HepG2 (cell line): Measurements from ENCODE around the gene FGF7. TPM values are rescaled to one million over a fixed set of nuclear protein-coding genes. Genes with fewer than 3 reads are reported as not detected.

Source experiments
- ATAC-seq: fragments of 200-7000 bp; cut with Tn5 transposase; 3 replicates; pipeline ENCODE4 v1.9.1; 2020; ENCODE audit warnings: mild to moderate bottlenecking, moderate library complexity
- BruUV-seq: library from RNA; stranded (reverse); fragments of 400-500 nt; replicated peaks from 2 replicates; lab custom pipeline; 2021; lab: Mats Ljungman, UMichigan
- CTCF ChIA-PET: fragments of 300-600 bp; formaldehyde crosslinking; extraction: SDS; loops from one replicate; lab custom pipeline; 2021; ENCODE audit warnings: low total read pairs, inconsistent platforms, low intra/inter-chr PET ratio; lab: Yijun Ruan, JAX
- POLR2A ChIA-PET: fragments of 350-600 bp; sonication (Branson Sonifier 250); formaldehyde crosslinking; loops from one replicate; lab custom pipeline; 2020; ENCODE audit warnings: antibody characterized with exemption, inconsistent platforms; lab: Yijun Ruan, JAX
- DNase-seq: peaks from one replicate; pipeline ENCODE4 v3.0.0-alpha.2; 2015; ENCODE audit warnings: low spot score
- FAIRE-seq: peaks from 3 replicates; lab custom pipeline; 2011; peaks lifted over from hg19 to GRCh38; lab: Jason Lieb, UNC
- H2AFZ ChIP-seq: one replicate; pipeline ENCODE4 v1.6.1; 2011; ENCODE audit warnings: low read length, inconsistent platforms
- H3K27ac ChIP-seq: fragments of 300-600 bp; 3 replicates; pipeline ENCODE4 v1.8.0; 2011; ENCODE audit warnings: mixed run types, mild to moderate bottlenecking, mixed read lengths, low read length, inconsistent platforms; ENCODE audit not compliant: insufficient read depth; ENCODE audit errors: extremely low read length
- H3K27me3 ChIP-seq, 2 experiments: fragments of 200-600 bp in 1 of 2; 2 replicates in 1 of 2; 3 replicates in 1 of 2; pipeline versions ENCODE4 v1.6.0 to v1.8.0; 2011; ENCODE audit warnings: low read length in 2 of 2, mild to moderate bottlenecking in 2 of 2, moderate library complexity in 2 of 2, inconsistent platforms in 1 of 2; ENCODE audit not compliant: insufficient read depth in 2 of 2, control insufficient read depth in 1 of 2
- H3K36me3 ChIP-seq, 2 experiments: fragments of 200-600 bp in 1 of 2; replicated peaks in 1 of 2; 2 replicates in 1 of 2; 3 replicates in 1 of 2; pipeline versions ENCODE4 v1.5.1 to v1.8.0; 2011; ENCODE audit warnings: low read length in 2 of 2, inconsistent platforms in 1 of 2; ENCODE audit not compliant: insufficient read depth in 2 of 2, control insufficient read depth in 1 of 2
- H3K4me1 ChIP-seq: 2 replicates; pipeline ENCODE4 v1.5.1; 2012; ENCODE audit warnings: low read length, inconsistent platforms; ENCODE audit not compliant: insufficient read depth
- H3K4me2 ChIP-seq: 2 replicates; pipeline ENCODE4 v1.6.0; 2011; ENCODE audit warnings: low read depth, low read length, inconsistent platforms
- H3K4me3 ChIP-seq, 3 experiments: fragments of 200-600 bp in 1 of 3; sonication (generic), shearing (Covaris generic) in 1 of 3; replicated peaks in 1 of 3; 2 replicates each; pipeline ENCODE4 v1.5.1; 2011 to 2016; ENCODE audit warnings: low read length in 3 of 3, inconsistent platforms in 2 of 3, low read depth in 2 of 3, mild to moderate bottlenecking in 2 of 3, control low read depth in 1 of 3, mixed read lengths in 1 of 3; ENCODE audit not compliant: insufficient read depth in 1 of 3
- H3K79me2 ChIP-seq: one replicate; pipeline ENCODE4 v1.6.1; 2011; ENCODE audit warnings: low read length, inconsistent platforms; ENCODE audit not compliant: insufficient read depth
- H3K9ac ChIP-seq: 2 replicates; pipeline ENCODE4 v1.6.0; 2011; ENCODE audit warnings: mild to moderate bottlenecking, low read depth, low read length, inconsistent platforms; ENCODE audit not compliant: insufficient read depth
- H3K9me3 ChIP-seq: 2 replicates; pipeline ENCODE4 v1.5.1; 2012; ENCODE audit warnings: mild to moderate bottlenecking, low read length
- H4K20me1 ChIP-seq: 2 replicates; pipeline ENCODE4 v1.6.0; 2011; ENCODE audit warnings: inconsistent platforms, mild to moderate bottlenecking, low read length, moderate library complexity; ENCODE audit not compliant: insufficient read depth
- BCLAF1 ChIP-seq: fragments of 450-650 bp; IDR thresholded peaks from 2 replicates; pipeline ENCODE4 v1.6.1; 2017; ENCODE audit warnings: mild to moderate bottlenecking
- BRD4 ChIP-seq: sonication (generic); formaldehyde crosslinking; IDR thresholded peaks from 2 replicates; pipeline ENCODE4 v1.4.0; 2020; ENCODE audit warnings: missing genetic modification reagents
- HDAC1 ChIP-seq: sonication (generic); formaldehyde crosslinking; IDR thresholded peaks from 2 replicates; pipeline ENCODE4 v1.5.1; 2020; ENCODE audit warnings: mild to moderate bottlenecking, missing genetic modification reagents
- UBTF ChIP-seq: sonication (generic); formaldehyde crosslinking; IDR thresholded peaks from 2 replicates; pipeline ENCODE4 v1.4.0; 2020; ENCODE audit warnings: mild to moderate bottlenecking, missing genetic modification reagents
- ZFP91 ChIP-seq: sonication (generic); formaldehyde crosslinking; IDR thresholded peaks from 2 replicates; pipeline ENCODE4 v1.9.0; 2022; ENCODE audit warnings: missing genetic modification reagents, mild to moderate bottlenecking, borderline replicate concordance
- ZNF34 ChIP-seq: sonication (generic); formaldehyde crosslinking; IDR thresholded peaks from 2 replicates; pipeline ENCODE4 v1.4.0; 2020; ENCODE audit warnings: mild to moderate bottlenecking, missing genetic modification reagents, borderline replicate concordance
- ZNF547 ChIP-seq: sonication (generic); formaldehyde crosslinking; IDR thresholded peaks from 2 replicates; pipeline ENCODE4 v1.5.1; 2020; ENCODE audit warnings: mild to moderate bottlenecking, missing genetic modification reagents
- WGBS: methylation state at CpG from one replicate; pipeline ENCODE4 v1.1.6; 2017; ENCODE audit warnings: low lambda C conversion rate; 5-methylcytosine and 5-hydroxymethylcytosine counted together
- in situ Hi-C: cut with HindIII; loops from 2 replicates; pipeline ENCODE4 v1.10.0; 2017; ENCODE audit warnings: low pct_unique_long_range_greater_than_20kb; ENCODE audit not compliant: extremely low pct_ligation_motif_present
- intact Hi-C: fragments of 100-400 bp; cut with micrococcal nuclease; formaldehyde crosslinking; loops from one replicate; pipeline ENCODE4 v1.10.0; 2022; ENCODE audit not compliant: unreplicated experiment
- polyA plus RNA-seq, 8 experiments: library from polyadenylated mRNA; depleted of rRNA in 3 of 8; stranded (reverse) in 7 of 8; unstranded in 1 of 8; fragments of >200 nt; fragmentation: Illumina TruSeq in 4 of 8; extraction: Trizol in 4 of 8; gene quantifications; 2 replicates each; pipeline versions ENCODE4 v1.2.1 to v1.2.3, GENCODE V29; 2011 to 2016; ENCODE audit warnings: low read depth in 4 of 8, missing spikeins in 1 of 8, mixed read lengths in 1 of 8; ENCODE audit not compliant: insufficient read depth in 1 of 8
- total RNA-seq, 5 experiments: library from RNA; depleted of rRNA; stranded (reverse); fragments of >200 nt; fragmentation: Illumina TruSeq; extraction: Trizol; gene quantifications; 2 replicates each; pipeline ENCODE4 v1.2.3, GENCODE V29; 2016; ENCODE audit warnings: low read depth in 1 of 5

FGF7 gene
- total and polyA plus RNA-seq, 2 of the 13 experiments (the other 11 are each of a cell fraction or from before 2014, with no cell fraction given) = not detected

GRCh38 chr15:49435174-49435573, 12.1 kb downstream of the FGF7 start (continued):
- no peak for TF ChIP-seq BCLAF1
- no peak for TF ChIP-seq ZNF547 (CRISPR knock-in tag)
- TF ChIP-seq BRD4 (CRISPR knock-in tag) = no peak
- no peak for TF ChIP-seq HDAC1
- no peak for TF ChIP-seq UBTF (CRISPR knock-in tag)
- no peak for TF ChIP-seq ZFP91 (CRISPR knock-in tag)

GRCh38 chr15:49436751-49437150, 13.7 kb downstream of the FGF7 start:
- TF ChIP-seq ZNF34 = no peak
- no peaks in the 10 kb centered on the region for H3K9me3 ChIP-seq
- H3K4me3 ChIP-seq = no peak overlapping the region
- H4K20me1 ChIP-seq = no peaks in the 10 kb centered on the region
- no peak overlapping the region for H3K4me2 ChIP-seq
- POLR2A ChIA-PET = no interaction called here
- H2AFZ ChIP-seq = no peak overlapping the region
- no peak for FAIRE-seq
- H3K27ac ChIP-seq = no peak overlapping the region
- H3K4me1 ChIP-seq = no peaks in the 10 kb centered on the region
- 4% methylated on average over 2 of the region's 2 CpGs for WGBS
- intact Hi-C loops (no loop called here), in situ Hi-C loops (no loop called here)
- no peak overlapping the region for H3K9ac ChIP-seq
- H3K79me2 ChIP-seq = no peaks in the 10 kb centered on the region
- no peaks in the 10 kb centered on the region for H3K27me3 ChIP-seq
- no peak for ATAC-seq
- CTCF ChIA-PET = no interaction called here
- DNase-seq = no peak
- BruUV-seq = no TSS peak
- H3K36me3 ChIP-seq = no peaks in the 10 kb centered on the region
